Measurements from ENCODE around the gene SLFN12. TPM values are rescaled to one million over a fixed set of nuclear protein-coding genes. Genes with fewer than 3 reads are reported as not detected.

Gene SLFN12
- polyA plus RNA-seq, 5 donors = 17.1 to 32.0 (median 30.3) TPM

Other genes with a start within 250 kb of the SLFN12 start
- under 1 TPM in 1 of 5 donors, not detected in 4; 0.05 TPM for gene SLC35G3, start 238.1 kb downstream of the SLFN12 start, polyA plus RNA-seq (ENCODE audit: insufficient read depth in 1 of 5, insufficient read length in 5 of 5, low replicate concordance in 1 of 5)
- 10 to 100 TPM; 14.2 to 25.7 (median 24.0) TPM for gene SLFN5, start 189.4 kb downstream of the SLFN12 start, polyA plus RNA-seq (ENCODE audit: insufficient read depth in 1 of 5, insufficient read length in 5 of 5, low replicate concordance in 1 of 5)
- 10 to 100 TPM; 18.7 to 24.2 (median 21.2) TPM for gene SLFN11, start 58.9 kb downstream of the SLFN12 start, polyA plus RNA-seq (ENCODE audit: insufficient read depth in 1 of 5, insufficient read length in 5 of 5, low replicate concordance in 1 of 5)
- 10 to 100 TPM; 16.5 to 32.6 (median 28.2) TPM for gene SLFN13, start 16.3 kb upstream of the SLFN12 start, polyA plus RNA-seq (ENCODE audit: insufficient read depth in 1 of 5, insufficient read length in 5 of 5, low replicate concordance in 1 of 5)
- gene SLFN12L, start 105.2 kb upstream of the SLFN12 start, polyA plus RNA-seq (ENCODE audit: insufficient read depth in 1 of 5, insufficient read length in 5 of 5, low replicate concordance in 1 of 5) = 10 to 100 TPM in 4 of 5 donors, 1 to 10 TPM in 1; 8.2 to 28.0 (median 16.9) TPM
- gene SLFN14, start 128.3 kb upstream of the SLFN12 start, polyA plus RNA-seq (ENCODE audit: insufficient read depth in 1 of 5, insufficient read length in 5 of 5, low replicate concordance in 1 of 5) = under 1 TPM; 0.54 to 0.95 (median 0.71) TPM
- gene PEX12, start 146.1 kb upstream of the SLFN12 start, polyA plus RNA-seq (ENCODE audit: insufficient read depth in 1 of 5, insufficient read length in 5 of 5, low replicate concordance in 1 of 5) = 10 to 100 TPM in 1 of 5 donors, 1 to 10 TPM in 4; 8.8 to 10.6 (median 9.8) TPM
- 100 to 1,000 TPM; 122 to 158 (median 147) TPM for gene AP2B1, start 154.8 kb upstream of the SLFN12 start, polyA plus RNA-seq (ENCODE audit: insufficient read depth in 1 of 5, insufficient read length in 5 of 5, low replicate concordance in 1 of 5)

All from right lung (tissue), 5 donors.